AG04449 (cell line): ENCODE measurements around the gene NOP56.

Experiments used
- CTCF ChIA-PET: fragments of 350-600 bp; formaldehyde crosslinking; extraction: SDS; loops from one replicate; lab custom pipeline; 2021; ENCODE audit warnings: antibody characterized with exemption; lab: Yijun Ruan, JAX
- POLR2A ChIA-PET: fragments of 400-600, 350-600 bp; formaldehyde crosslinking; extraction: SDS; loops from one replicate; lab custom pipeline; 2020; ENCODE audit warnings: antibody characterized with exemption, inconsistent platforms; lab: Yijun Ruan, JAX
- DNase-seq: peaks from one replicate; pipeline ENCODE4 v3.0.0-alpha.2; 2010; ENCODE audit warnings: low read depth, low spot score
- H3K4me3 ChIP-seq: 2 replicates; pipeline ENCODE4 v1.5.1; 2011; ENCODE audit warnings: low read depth, mild to moderate bottlenecking, control low read depth, low read length
- TF ChIP-seq, protein P1 (sequence below): IDR thresholded peaks from one replicate; pipeline ENCODE4 v1.5.1; 2011; ENCODE audit warnings: mild to moderate bottlenecking, moderate library complexity, low read length, control low read depth, inconsistent platforms; ENCODE audit not compliant: insufficient read depth; ENCODE audit errors: missing control alignments

Gene NOP56

DNA sequence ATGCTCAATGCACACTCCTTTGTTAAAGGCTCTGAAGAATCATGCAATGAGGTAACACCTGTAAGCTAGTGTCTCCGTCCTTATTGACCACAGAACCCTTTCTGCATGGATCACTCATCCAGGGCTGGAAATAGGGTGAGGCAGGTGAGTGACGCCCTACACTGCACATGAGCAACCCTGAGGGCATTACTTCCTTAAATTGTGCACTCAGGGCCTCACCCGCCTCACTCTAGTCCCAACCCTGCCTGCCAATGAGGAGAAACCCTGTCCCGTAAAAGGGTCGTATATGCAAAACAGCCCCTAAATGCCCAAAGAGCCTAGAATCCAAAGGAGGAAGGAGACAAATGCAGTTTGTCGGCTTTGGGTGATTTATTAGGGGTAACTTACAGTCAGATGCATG is 33.6 kb upstream of the NOP56 start:
- ChIA-PET POLR2A (no interaction called here), CTCF (no interaction called here)
- TF ChIP-seq, protein P1, sequence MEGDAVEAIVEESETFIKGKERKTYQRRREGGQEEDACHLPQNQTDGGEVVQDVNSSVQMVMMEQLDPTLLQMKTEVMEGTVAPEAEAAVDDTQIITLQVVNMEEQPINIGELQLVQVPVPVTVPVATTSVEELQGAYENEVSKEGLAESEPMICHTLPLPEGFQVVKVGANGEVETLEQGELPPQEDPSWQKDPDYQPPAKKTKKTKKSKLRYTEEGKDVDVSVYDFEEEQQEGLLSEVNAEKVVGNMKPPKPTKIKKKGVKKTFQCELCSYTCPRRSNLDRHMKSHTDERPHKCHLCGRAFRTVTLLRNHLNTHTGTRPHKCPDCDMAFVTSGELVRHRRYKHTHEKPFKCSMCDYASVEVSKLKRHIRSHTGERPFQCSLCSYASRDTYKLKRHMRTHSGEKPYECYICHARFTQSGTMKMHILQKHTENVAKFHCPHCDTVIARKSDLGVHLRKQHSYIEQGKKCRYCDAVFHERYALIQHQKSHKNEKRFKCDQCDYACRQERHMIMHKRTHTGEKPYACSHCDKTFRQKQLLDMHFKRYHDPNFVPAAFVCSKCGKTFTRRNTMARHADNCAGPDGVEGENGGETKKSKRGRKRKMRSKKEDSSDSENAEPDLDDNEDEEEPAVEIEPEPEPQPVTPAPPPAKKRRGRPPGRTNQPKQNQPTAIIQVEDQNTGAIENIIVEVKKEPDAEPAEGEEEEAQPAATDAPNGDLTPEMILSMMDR = no peak
- DNase-seq = no peak
- H3K4me3 ChIP-seq = no peak overlapping the region

DNA sequence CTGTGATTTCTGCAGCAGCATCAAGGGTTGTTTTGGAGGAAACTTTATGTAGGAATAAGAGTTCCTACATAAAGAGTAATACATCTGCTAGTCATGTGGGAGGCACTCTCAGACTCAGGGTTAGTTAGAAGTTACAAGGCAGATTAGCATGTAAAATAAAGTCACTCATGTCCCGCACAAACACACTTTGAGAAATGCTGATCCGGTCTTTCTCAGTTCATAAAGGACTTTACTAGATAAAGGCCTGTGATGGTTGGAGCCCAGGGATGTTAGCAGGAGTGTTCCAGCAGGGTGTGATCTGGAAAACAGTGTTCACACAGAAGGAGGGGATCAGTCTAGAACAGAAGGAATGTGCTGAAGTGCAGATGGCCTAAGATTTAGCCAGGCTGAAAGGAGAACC is 33.1 kb upstream of the NOP56 start:
- ChIA-PET CTCF (no interaction called here), POLR2A (no interaction called here)
- no peak for DNase-seq
- TF ChIP-seq, protein P1 = no peak
- H3K4me3 ChIP-seq = no peak overlapping the region

DNA sequence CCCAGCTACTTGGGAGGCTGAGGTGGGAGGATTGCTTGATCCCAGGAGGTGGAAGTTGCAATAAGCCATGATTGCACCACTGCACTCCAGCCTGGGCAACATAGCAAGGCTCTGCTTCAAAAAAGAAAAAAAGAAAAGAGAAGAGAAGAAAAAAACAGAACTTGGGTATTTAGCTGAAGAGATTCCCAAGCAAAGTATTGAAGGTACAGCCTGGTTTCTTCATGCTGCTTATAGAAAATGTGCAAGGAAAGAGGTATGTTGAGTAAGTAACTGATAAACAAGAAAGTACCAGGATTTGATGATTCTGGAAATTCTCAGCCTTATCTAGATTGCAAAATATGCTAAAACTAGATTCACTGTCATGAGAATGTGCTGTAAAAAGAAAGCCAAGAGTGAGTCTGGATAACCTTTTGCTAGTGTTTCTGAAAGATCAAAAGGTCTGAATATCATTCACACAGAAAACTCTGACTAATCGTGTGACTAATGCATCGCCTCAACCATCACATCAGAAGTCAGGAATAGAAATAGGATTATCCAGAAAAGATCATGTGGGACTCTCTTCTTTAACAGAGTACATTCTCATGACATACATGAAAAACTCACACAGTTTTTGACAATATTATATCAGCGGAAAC is 32.4 kb upstream of the NOP56 start:
- no peak overlapping the region for H3K4me3 ChIP-seq
- ChIA-PET POLR2A (no interaction called here), CTCF (no interaction called here)
- no peak for DNase-seq
- TF ChIP-seq, protein P1 = no peak

DNA sequence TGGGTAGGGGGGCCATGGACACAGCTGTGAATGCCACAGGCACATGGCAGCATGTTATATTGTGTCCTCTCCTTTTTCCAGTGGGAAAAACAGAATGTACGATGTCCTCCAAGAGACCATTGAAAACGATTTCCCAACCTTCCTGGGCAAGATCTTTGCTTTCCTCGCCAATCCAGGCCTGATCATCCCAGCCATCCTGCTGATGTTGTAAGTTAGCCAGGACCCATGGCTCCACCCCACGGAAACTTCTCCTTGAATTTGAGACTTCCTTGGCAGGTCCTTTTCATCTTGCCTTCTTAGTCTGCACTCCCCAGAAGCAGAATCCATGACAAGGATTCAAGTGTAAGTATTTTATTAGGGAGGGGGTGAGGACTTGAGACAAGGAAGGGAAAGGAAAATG is 28.2 kb upstream of the NOP56 start:
- no peak for DNase-seq
- no peak overlapping the region for H3K4me3 ChIP-seq
- TF ChIP-seq, protein P1 = no peak
- ChIA-PET CTCF (interaction anchor here (1.7 to 2.0 kb wide), 2 partner anchors 10 to 23 kb away, joined by 5 to 7 read pairs; no protein-coding TSS in a partner anchor), POLR2A (no interaction called here)

DNA sequence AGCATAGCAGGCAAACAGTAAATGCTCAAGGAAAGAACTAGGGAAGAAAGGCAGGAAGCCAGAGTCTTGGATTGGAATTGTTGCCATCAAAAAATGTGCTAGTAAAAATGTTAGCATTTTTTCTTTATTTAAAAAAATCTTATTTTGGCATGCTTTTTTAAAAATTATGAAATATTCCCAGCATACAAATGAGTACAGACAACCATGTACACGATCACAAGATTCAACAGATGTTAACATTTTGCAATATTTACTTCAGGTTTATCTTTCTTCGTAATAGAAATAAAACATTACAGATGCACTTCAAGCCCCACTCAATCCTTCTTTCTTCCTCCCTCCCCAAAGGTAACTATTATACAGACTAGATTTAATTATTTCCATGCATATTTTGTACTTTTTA is 27.4 kb upstream of the NOP56 start:
- CTCF ChIA-PET = interaction anchor here (1.7 to 2.0 kb wide), 2 partner anchors 11 to 22 kb away, joined by 5 to 7 read pairs; no protein-coding TSS in a partner anchor
- no peak for DNase-seq
- TF ChIP-seq, protein P1 = no peak
- H3K4me3 ChIP-seq = no peak overlapping the region
- POLR2A ChIA-PET = no interaction called here

DNA sequence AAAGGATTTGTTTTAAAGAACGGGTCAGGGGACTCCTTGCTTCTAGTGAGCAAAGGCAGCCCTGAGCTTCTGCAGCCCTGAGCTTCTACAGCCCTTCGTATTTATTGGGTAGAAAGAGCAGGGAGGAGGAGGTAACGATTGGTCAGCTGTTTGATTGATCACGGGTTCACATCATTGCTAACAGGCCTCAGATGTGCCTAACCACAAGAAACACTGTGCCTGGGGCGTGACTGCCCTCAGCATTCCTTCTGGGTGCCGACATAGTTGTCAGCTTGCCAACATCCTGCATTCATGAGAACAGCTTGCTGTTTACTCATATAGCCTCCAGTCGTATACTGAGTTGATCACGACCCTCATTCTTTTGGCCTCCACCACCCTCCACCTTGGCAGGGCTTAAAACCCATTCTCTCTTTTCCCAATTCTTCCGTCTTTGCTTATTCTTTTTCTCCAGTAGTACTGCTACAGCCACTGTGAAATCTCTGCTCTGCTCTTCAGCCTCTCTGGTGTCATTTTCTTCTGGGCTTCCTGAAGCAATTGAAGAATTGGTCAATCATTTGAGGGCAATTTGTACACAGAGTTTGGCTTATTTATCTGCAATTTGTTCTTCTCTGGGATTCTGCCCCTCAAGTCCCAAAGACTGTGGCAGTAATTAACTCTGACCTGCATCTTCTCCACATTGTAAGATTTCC is 25.4 kb upstream of the NOP56 start:
- ChIA-PET CTCF (interaction anchor here (0.5 kb wide), 1 partner anchor 96 kb away, joined by 4 read pairs; no protein-coding TSS in a partner anchor), POLR2A (no interaction called here)
- TF ChIP-seq, protein P1 = no peak
- H3K4me3 ChIP-seq = no peak overlapping the region
- DNase-seq = peak; percentile 14
